Measurements from ENCODE around the gene CIB4.

The CIB4 gene

GRCh38 chr2:26642429-26642828 is 1.3 kb upstream of the CIB4 start:
- Histone ChIP-seq H3K27ac (ENCODE audit: low read depth, low read length) (no peak overlapping the region), H3K27me3 (ENCODE audit: control insufficient read depth, insufficient read depth, low read length) (no peaks in the 10 kb centered on the region), H3K4me1 (ENCODE audit: control insufficient read depth, insufficient read depth, low read length) (peaks cover 11% of the 10 kb centered on the region; the same call in 1 of the 2 replicates), H3K36me3 (ENCODE audit: control insufficient read depth, insufficient read depth, low read length) (no peaks in the 10 kb centered on the region), H3K9ac (ENCODE audit: low read depth, low read length) (no peak overlapping the region), H3K9me3 (ENCODE audit: control insufficient read depth, insufficient read depth, low read length) (no peaks in the 10 kb centered on the region), H3K4me3 (ENCODE audit: low read depth, low read length) (no peak overlapping the region)

DNA sequence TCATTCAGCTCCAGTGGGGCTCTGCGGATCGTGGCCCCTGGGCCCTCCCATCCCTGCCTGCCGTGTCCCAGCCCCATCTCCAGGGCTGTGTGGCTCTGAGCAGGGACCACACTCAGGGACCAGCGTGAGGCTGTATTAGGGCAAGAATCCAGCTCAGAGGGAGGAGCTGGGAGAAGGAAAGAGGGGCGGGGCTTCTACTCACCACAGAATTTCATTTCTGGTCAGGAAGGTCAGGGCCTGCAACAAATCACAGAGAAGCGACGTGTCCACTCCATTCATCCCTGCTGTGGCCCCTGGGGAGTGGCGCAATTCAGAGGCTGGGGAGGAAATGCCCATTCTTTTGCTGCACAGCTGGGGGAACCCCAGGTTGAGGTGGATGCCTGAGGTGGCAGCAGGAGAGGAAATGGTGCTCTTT is 828 bp downstream of the CIB4 start:
- Histone ChIP-seq H3K9ac (ENCODE audit: low read depth, low read length) (no peak overlapping the region), H3K4me1 (ENCODE audit: control insufficient read depth, insufficient read depth, low read length) (peaks cover 4% of the 10 kb centered on the region; the same call in 1 of the 2 replicates), H3K9me3 (ENCODE audit: control insufficient read depth, insufficient read depth, low read length) (no peaks in the 10 kb centered on the region), H3K4me3 (ENCODE audit: low read depth, low read length) (no peak overlapping the region), H3K36me3 (ENCODE audit: control insufficient read depth, insufficient read depth, low read length) (no peaks in the 10 kb centered on the region), H3K27me3 (ENCODE audit: control insufficient read depth, insufficient read depth, low read length) (no peaks in the 10 kb centered on the region), H3K27ac (ENCODE audit: low read depth, low read length) (no peak overlapping the region)

DNA sequence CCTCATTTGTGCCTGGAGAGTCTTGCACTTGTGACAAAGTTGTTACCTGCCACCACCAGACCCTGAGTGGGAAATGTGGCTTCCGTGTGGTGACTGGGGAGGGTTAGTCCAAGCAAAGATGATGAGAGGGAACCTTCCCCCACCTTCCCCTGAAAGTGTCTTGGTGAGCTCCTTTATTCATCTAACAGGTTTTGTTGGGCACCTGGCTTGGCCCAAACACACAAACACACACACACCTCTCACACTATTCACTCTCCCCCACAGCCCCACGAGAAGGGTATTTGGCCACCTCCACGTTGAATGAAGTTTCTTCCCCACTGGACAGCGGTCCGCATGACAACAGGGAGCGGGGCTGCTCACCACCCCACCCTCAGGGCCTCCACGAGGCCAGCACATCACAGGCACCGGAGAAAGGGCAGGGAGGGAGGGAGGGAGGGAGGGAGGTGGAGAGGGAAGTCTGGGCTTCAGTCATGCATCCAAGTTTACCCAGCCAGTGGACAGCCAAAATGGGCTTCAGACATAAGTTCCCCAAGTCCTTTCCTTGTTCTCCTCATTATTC is 1.4 kb downstream of the CIB4 start:
- no peaks in the 10 kb centered on the region for H3K9me3 ChIP-seq (ENCODE audit: control insufficient read depth, insufficient read depth, low read length)
- no peaks in the 10 kb centered on the region for H3K36me3 ChIP-seq (ENCODE audit: control insufficient read depth, insufficient read depth, low read length)
- H3K27ac ChIP-seq (ENCODE audit: low read depth, low read length), result no peak overlapping the region
- no peak overlapping the region for H3K4me3 ChIP-seq (ENCODE audit: low read depth, low read length)
- no peaks in the 10 kb centered on the region for H3K27me3 ChIP-seq (ENCODE audit: control insufficient read depth, insufficient read depth, low read length)
- no peak overlapping the region for H3K9ac ChIP-seq (ENCODE audit: low read depth, low read length)
- peaks cover 4% of the 10 kb centered on the region; the same call in 1 of the 2 replicates for H3K4me1 ChIP-seq (ENCODE audit: control insufficient read depth, insufficient read depth, low read length)

DNA sequence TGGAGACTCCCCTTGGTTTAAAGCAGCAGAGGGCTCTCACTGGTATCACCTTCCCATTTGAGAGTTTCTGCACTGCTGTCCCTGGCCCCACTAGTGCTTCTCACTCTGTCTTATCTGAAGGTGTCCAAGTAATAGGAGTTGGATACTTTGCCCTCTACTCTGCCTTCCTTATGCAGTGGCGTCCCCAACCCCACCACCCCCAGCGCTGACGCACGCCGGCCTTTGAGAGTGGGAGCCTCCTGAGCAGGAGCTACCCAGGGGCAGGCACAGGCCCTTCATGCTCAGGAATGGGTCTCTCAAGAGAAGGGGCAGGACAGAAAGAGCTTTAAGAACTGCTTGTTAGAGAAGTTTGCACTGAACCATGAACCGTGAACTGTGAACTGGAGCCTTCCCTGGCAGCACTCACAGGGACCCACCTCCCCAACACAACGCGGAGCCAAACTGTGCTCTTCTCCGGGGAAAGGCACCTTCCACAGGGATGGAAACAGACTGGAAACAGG is 3.3 kb downstream of the CIB4 start:
- H3K9ac ChIP-seq (ENCODE audit: low read depth, low read length), result no peak overlapping the region

GRCh38 chr2:26636935-26637334 is 4.2 kb downstream of the CIB4 start:
- H3K9ac ChIP-seq (ENCODE audit: low read depth, low read length), result no peak overlapping the region
- H3K27me3 ChIP-seq (ENCODE audit: control insufficient read depth, insufficient read depth, low read length), result no peaks in the 10 kb centered on the region
- H3K4me3 ChIP-seq (ENCODE audit: low read depth, low read length), result no peak overlapping the region
- H3K27ac ChIP-seq (ENCODE audit: low read depth, low read length), result no peak overlapping the region
- H3K4me1 ChIP-seq (ENCODE audit: control insufficient read depth, insufficient read depth, low read length), result peaks cover 4% of the 10 kb centered on the region; the same call in 1 of the 2 replicates
- H3K36me3 ChIP-seq (ENCODE audit: control insufficient read depth, insufficient read depth, low read length), result no peaks in the 10 kb centered on the region
- H3K9me3 ChIP-seq (ENCODE audit: control insufficient read depth, insufficient read depth, low read length), result no peaks in the 10 kb centered on the region

More for the DNA sequence above, 3.3 kb downstream of the CIB4 start:
- H3K27ac ChIP-seq (ENCODE audit: low read depth, low read length), result no peak overlapping the region
- no peak overlapping the region for H3K4me3 ChIP-seq (ENCODE audit: low read depth, low read length)
- H3K27me3 ChIP-seq (ENCODE audit: control insufficient read depth, insufficient read depth, low read length), result no peaks in the 10 kb centered on the region
- H3K36me3 ChIP-seq (ENCODE audit: control insufficient read depth, insufficient read depth, low read length), result no peaks in the 10 kb centered on the region
- peaks cover 4% of the 10 kb centered on the region; the same call in 1 of the 2 replicates for H3K4me1 ChIP-seq (ENCODE audit: control insufficient read depth, insufficient read depth, low read length)
- no peaks in the 10 kb centered on the region for H3K9me3 ChIP-seq (ENCODE audit: control insufficient read depth, insufficient read depth, low read length)

DNA sequence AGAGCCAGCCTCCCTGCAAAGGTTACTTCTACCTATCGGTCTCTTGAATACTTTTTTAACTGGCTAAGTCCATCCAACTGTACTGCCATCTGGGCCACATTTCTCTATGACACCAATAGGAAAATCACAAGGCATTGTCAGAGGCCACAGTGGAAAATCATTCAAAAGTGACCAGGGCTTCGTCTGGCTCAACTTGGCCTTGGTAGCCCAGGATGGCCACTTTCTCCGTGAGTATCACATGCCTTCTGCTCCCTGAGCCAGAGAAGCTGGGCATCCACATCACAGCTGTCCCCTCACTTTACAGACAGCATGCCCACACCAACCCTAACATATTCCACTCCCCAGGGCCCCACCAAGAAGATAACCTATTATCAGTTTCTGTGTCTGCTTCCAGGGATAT is 5.8 kb downstream of the CIB4 start:
- Histone ChIP-seq H3K9ac (ENCODE audit: low read depth, low read length) (no peak overlapping the region), H3K4me1 (ENCODE audit: control insufficient read depth, insufficient read depth, low read length) (peaks cover under 1% of the 10 kb centered on the region; the same call in 1 of the 2 replicates), H3K9me3 (ENCODE audit: control insufficient read depth, insufficient read depth, low read length) (no peaks in the 10 kb centered on the region), H3K27ac (ENCODE audit: low read depth, low read length) (no peak overlapping the region), H3K4me3 (ENCODE audit: low read depth, low read length) (no peak overlapping the region), H3K27me3 (ENCODE audit: control insufficient read depth, insufficient read depth, low read length) (no peaks in the 10 kb centered on the region), H3K36me3 (ENCODE audit: control insufficient read depth, insufficient read depth, low read length) (no peaks in the 10 kb centered on the region)

- Histone ChIP-seq H3K27ac (ENCODE audit: low read depth, low read length) (no peak overlapping the region), H3K4me1 (ENCODE audit: control insufficient read depth, insufficient read depth, low read length) (no peaks in the 10 kb centered on the region; the same call in 1 of the 2 replicates), H3K9me3 (ENCODE audit: control insufficient read depth, insufficient read depth, low read length) (no peaks in the 10 kb centered on the region), H3K27me3 (ENCODE audit: control insufficient read depth, insufficient read depth, low read length) (no peaks in the 10 kb centered on the region), H3K4me3 (ENCODE audit: low read depth, low read length) (no peak overlapping the region), H3K36me3 (ENCODE audit: control insufficient read depth, insufficient read depth, low read length) (no peaks in the 10 kb centered on the region), H3K9ac (ENCODE audit: low read depth, low read length) (no peak overlapping the region)
Measured at GRCh38 chr2:26634636-26635230, 6.4 kb downstream of the CIB4 start.

DNA sequence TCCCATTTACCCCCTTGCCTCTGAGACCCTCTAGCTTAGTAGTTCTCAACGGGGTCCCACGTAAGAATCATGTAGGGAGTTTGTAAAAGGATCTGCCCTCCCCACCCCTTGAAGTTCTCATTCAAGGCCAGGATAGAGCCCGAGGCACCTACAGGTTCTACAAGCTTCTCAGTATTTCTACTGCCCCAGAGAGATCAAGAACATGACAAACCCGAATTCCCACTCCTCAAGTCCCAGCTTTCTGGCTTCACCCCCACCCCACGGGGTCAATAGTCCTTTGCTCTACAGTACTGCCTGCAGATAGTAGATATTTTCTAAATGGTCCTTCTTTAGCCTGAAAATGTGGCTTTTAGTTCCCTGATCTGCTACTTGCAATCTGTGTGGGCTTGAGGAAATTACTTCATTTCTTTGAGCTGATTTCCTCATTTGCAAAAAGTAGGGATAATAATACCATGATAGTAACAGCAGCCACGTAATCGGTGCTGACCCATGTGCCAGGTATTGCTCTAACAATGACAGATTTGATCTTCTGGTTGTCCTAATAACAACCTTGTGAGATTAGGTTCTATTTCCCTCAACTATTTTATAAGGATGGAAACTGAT is 7.1 kb downstream of the CIB4 start:
- no peaks in the 10 kb centered on the region for H3K27me3 ChIP-seq (ENCODE audit: control insufficient read depth, insufficient read depth, low read length)
- H3K27ac ChIP-seq (ENCODE audit: low read depth, low read length), result no peak overlapping the region
- H3K36me3 ChIP-seq (ENCODE audit: control insufficient read depth, insufficient read depth, low read length), result no peaks in the 10 kb centered on the region
- H3K9ac ChIP-seq (ENCODE audit: low read depth, low read length), result no peak overlapping the region
- no peaks in the 10 kb centered on the region for H3K9me3 ChIP-seq (ENCODE audit: control insufficient read depth, insufficient read depth, low read length)
- H3K4me1 ChIP-seq (ENCODE audit: control insufficient read depth, insufficient read depth, low read length), result no peaks in the 10 kb centered on the region; the same call in 1 of the 2 replicates
- no peak overlapping the region for H3K4me3 ChIP-seq (ENCODE audit: low read depth, low read length)

GRCh38 chr2:26633351-26633945 is 7.7 kb downstream of the CIB4 start:
- Histone ChIP-seq H3K27ac (ENCODE audit: low read depth, low read length) (no peak overlapping the region), H3K4me1 (ENCODE audit: control insufficient read depth, insufficient read depth, low read length) (no peaks in the 10 kb centered on the region; the same call in 1 of the 2 replicates), H3K27me3 (ENCODE audit: control insufficient read depth, insufficient read depth, low read length) (no peaks in the 10 kb centered on the region), H3K9ac (ENCODE audit: low read depth, low read length) (no peak overlapping the region), H3K36me3 (ENCODE audit: control insufficient read depth, insufficient read depth, low read length) (no peaks in the 10 kb centered on the region), H3K9me3 (ENCODE audit: control insufficient read depth, insufficient read depth, low read length) (no peaks in the 10 kb centered on the region), H3K4me3 (ENCODE audit: low read depth, low read length) (no peak overlapping the region)

DNA sequence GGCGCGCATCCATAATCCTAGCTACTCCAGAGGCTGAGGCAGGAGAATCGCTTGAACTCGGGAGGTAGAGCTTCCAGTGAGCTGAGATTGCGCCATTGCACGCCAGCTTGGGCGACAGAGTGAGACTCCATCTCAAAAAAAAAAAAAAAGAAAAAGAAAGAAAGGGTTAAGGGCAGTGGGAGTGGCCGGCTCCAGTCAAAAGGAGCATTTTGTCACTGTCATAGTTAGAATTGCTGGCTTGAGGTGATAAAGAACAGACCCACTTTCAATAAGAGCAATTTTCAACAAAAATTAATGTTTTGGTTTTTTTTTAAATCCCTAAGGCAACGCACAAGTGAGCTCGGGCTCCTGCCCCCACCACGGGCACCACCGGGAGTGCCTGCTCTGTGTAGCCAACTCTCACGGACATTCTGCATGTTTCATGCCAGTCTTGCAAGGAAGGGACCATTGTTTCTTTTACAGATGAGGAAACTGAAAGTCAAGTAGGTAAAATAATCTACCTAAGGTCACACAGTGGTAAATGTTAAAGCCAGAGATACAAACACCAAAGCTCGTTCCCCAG is 8.5 kb downstream of the CIB4 start:
- Histone ChIP-seq H3K27ac (ENCODE audit: low read depth, low read length) (no peak overlapping the region), H3K4me1 (ENCODE audit: control insufficient read depth, insufficient read depth, low read length) (no peaks in the 10 kb centered on the region; the same call in 1 of the 2 replicates), H3K27me3 (ENCODE audit: control insufficient read depth, insufficient read depth, low read length) (no peaks in the 10 kb centered on the region), H3K4me3 (ENCODE audit: low read depth, low read length) (no peak overlapping the region), H3K36me3 (ENCODE audit: control insufficient read depth, insufficient read depth, low read length) (no peaks in the 10 kb centered on the region), H3K9ac (ENCODE audit: low read depth, low read length) (no peak overlapping the region), H3K9me3 (ENCODE audit: control insufficient read depth, insufficient read depth, low read length) (no peaks in the 10 kb centered on the region)
